HK-2 (cell line): Measurements from ENCODE around the gene GMCL1.

ENCODE experiments used
- DNase-seq: peaks from one replicate; pipeline ENCODE4 v3.0.0-alpha.2; 2018; ENCODE audit not compliant: unreplicated experiment

GMCL1 gene

DNA sequence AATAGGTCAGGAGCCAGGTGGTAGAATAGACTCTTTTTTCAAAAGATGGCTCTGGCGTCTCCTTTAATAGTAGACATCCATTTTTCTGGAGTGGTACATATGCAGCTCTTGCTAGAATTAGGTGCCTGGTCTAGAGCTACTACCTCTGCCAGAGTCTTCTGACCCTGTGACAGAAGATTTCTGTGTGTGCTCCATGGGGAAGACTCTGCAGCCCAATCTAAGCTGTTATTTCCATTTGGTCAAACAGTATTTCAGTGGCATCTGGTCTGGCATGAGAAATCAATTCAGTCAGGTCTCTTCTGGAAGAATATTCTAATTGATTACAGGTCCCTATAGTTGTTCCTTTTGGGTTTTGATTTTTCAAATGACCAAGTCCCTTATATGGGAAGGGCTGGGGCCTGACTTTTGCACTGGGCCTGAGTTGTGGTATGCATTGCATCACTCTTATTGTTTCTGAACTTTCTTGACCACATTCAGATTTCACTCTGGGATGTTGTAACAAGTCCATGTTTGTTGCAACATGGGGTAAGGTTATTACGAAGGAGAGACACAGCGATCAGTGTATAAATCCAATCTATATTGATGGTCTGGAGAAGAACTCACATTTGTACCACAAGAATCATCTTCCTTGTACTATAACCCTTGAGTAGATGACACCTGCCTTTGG is 97.5 kb downstream of the GMCL1 start:
- no peak for DNase-seq
